Left lung (tissue), 10 donors: ENCODE measurements around the gene MTHFSD. TPM values are rescaled to one million over a fixed set of nuclear protein-coding genes. Genes with fewer than 3 reads are reported as not detected.

Experiments used
- ATAC-seq: fragments of 200-7000 bp; cut with Tn5 transposase; one replicate; pipeline ENCODE4 v1.9.1; 2020; ENCODE audit warnings: moderate library complexity
- DNase-seq, 4 donors: peaks; one replicate each; pipeline ENCODE4 v3.0.0-alpha.2; 2013 to 2020
- H3K27ac ChIP-seq, 2 donors: fragments of 200-600 bp; sonication (generic) in 1 of 2; one replicate each; pipeline versions ENCODE4 v1.5.0 to v1.8.0; 2020 to 2021
- H3K27me3 ChIP-seq, 2 donors: fragments of 200-600 bp; sonication (generic) in 1 of 2; one replicate each; pipeline versions ENCODE4 v1.5.0 to v1.8.0; 2020 to 2021
- H3K36me3 ChIP-seq, 2 donors: fragments of 200-600 bp; sonication (generic) in 1 of 2; one replicate each; pipeline versions ENCODE4 v1.5.0 to v1.8.0; 2020 to 2021
- H3K4me1 ChIP-seq, 2 donors: fragments of 200-600 bp; one replicate each; pipeline ENCODE4 v1.8.0; 2021
- H3K4me3 ChIP-seq, 2 donors: fragments of 200-600 bp; sonication (generic) in 1 of 2; one replicate each; pipeline versions ENCODE4 v1.5.0 to v1.8.0; 2020 to 2021; ENCODE audit warnings: mild to moderate bottlenecking in 1 of 2
- H3K9me3 ChIP-seq, 2 donors: fragments of 200-600 bp; sonication (generic) in 1 of 2; one replicate each; pipeline versions ENCODE4 v1.5.0 to v1.8.0; 2020 to 2021
- intact Hi-C, 2 donors: fragments of 100-400 bp; cut with DNase I; formaldehyde crosslinking; loops; one replicate each; pipeline versions ENCODE4 v1.11.2 to v1.14.2; 2022
- polyA plus RNA-seq, 6 donors: library from polyadenylated mRNA; unstranded; fragments of 120-200 nt; gene quantifications; one replicate each; pipeline ENCODE4 v1.2.1, GENCODE V29; 2013; ENCODE audit not compliant: insufficient read length in 6 of 6
- total RNA-seq, 2 donors: library from RNA; stranded (reverse); fragmentation: NEBNext Ultra II Directional; extraction: Animal tissue kit (Norgen Biotek cat#: 25700); gene quantifications; one replicate each; pipeline ENCODE4 v1.2.1, GENCODE V29; 2021
- TF ChIP-seq, protein P1 (sequence below), 2 donors: fragments of 200-600 bp; sonication (generic) in 1 of 2; IDR thresholded peaks; one replicate each; pipeline versions ENCODE4 v1.5.0 to v1.8.0; 2021; ENCODE audit warnings: antibody characterized with exemption in 2 of 2
- donor health status: DM: no; HTN: yes; CAD: no.
- donor health status: DM: no; HTN: no; CAD: no.

The MTHFSD gene
- total and polyA plus RNA-seq, 8 donors = 19.7 to 32.5 (median 28.5) TPM

DNA sequence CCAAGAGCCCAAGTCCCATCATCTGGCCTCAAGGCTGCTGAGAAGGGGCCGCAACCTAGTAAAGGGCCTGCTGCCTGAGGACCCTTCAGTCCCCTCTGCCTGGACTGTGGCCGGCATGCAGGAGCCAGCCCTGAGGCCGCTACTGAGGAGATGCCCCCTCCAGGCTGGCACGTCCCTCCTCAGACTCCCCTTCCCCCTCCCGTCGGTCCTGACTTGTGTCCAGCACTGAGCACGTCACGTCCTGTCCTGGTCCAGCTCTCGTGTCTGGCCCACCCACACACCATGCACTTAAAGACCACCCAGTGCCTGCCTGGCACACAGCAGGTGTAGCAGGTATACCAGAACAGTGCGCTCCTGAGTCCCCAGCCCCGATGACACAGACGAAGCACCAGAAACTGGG, 9.6 kb downstream of the MTHFSD start:
- no peak overlapping the region for H3K27ac ChIP-seq
- no peaks in the 10 kb centered on the region for H3K27me3 ChIP-seq
- H3K4me1 ChIP-seq = no peaks in the 10 kb centered on the region
- no peaks in the 10 kb centered on the region for H3K9me3 ChIP-seq
- DNase-seq = peak in 1 of 4 donors; percentile 46
- TF ChIP-seq, protein P1, sequence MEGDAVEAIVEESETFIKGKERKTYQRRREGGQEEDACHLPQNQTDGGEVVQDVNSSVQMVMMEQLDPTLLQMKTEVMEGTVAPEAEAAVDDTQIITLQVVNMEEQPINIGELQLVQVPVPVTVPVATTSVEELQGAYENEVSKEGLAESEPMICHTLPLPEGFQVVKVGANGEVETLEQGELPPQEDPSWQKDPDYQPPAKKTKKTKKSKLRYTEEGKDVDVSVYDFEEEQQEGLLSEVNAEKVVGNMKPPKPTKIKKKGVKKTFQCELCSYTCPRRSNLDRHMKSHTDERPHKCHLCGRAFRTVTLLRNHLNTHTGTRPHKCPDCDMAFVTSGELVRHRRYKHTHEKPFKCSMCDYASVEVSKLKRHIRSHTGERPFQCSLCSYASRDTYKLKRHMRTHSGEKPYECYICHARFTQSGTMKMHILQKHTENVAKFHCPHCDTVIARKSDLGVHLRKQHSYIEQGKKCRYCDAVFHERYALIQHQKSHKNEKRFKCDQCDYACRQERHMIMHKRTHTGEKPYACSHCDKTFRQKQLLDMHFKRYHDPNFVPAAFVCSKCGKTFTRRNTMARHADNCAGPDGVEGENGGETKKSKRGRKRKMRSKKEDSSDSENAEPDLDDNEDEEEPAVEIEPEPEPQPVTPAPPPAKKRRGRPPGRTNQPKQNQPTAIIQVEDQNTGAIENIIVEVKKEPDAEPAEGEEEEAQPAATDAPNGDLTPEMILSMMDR (IDR thresholded peaks at IDR 0.05) = no peak
- ATAC-seq = no peak
- H3K36me3 ChIP-seq = peaks cover 0 to 88% of the 10 kb centered on the region in 2 donors
- intact Hi-C loops = no loop called here
- H3K4me3 ChIP-seq = no peak overlapping the region

DNA sequence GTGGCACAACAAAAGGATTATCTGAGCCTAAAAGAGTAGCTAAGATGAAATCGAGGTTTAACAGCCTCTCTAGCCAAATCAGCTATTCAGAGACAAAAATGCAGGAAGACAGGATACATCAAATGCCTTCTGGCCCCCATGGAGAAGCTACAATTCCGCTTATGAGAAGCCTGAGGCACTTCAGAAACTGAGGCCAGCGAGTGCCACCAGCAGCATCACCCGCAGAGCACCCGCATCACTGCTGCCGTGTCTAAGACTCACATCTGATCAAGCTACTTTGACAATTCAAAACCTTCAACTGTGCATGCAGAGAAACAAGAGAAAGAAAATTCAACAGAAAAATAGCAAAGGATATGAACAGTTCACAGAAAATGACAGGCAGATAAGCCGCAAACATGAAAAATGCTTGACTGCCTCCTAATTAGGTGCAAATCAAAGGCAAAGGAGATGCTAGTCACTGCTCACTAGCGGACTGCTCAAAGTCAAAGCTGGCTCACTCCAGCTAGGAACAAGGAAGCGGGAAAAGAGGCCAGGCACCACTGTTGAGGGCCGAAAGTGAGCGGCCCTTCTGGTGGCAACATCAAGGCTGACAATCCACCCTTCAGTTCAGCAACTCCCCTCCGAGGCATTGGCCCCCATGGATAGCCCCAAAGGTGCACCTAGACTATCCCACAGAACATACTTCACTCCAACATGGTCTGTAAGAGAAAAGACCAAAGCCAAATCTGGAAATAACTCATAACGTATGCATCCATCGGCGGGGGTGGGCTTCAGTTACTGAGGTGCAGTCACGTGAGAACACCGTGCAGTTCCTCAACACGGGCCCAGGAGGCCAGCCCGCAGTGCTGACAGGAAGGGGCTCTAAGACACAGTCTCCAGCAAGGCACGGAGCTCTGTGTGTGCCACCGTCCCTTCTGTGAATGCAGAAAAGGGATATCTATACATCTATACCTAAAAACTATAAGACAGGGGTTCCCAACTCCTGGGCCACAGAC, 12.0 kb downstream of the MTHFSD start:
- no peaks in the 10 kb centered on the region for H3K4me1 ChIP-seq
- intact Hi-C loops = no loop called here

DNA sequence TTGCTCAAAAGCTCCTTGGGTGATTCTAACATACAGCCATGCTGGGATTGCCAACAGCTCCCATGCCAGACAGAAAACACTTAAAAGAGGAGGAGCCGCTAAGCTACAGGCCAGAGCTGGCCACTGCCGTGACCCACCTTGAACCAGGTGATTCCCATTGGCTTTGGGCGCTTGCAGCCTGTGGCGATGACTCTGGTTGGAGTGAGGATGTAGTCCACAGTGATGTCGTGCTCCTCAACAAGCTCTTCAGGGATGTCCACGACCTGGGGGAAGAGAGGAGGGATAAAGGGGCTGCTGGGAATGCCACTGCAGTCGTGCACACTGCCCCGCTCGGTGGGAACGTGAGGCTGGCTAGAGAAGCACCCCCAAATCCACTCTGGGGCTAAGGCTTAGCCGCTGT, 13.5 kb downstream of the MTHFSD start:
- intact Hi-C loops = no loop called here
- TF ChIP-seq, protein P1 (IDR thresholded peaks at IDR 0.05) = no peak
- Histone ChIP-seq H3K27me3 (no peaks in the 10 kb centered on the region), H3K4me3 (no peak overlapping the region), H3K36me3 (peaks cover 0 to 96% of the 10 kb centered on the region in 2 donors), H3K27ac (no peak overlapping the region), H3K4me1 (no peaks in the 10 kb centered on the region), H3K9me3 (no peaks in the 10 kb centered on the region)
- ATAC-seq = no peak
- peak in 1 of 4 donors; percentile 52 for DNase-seq

More for the DNA sequence above, 12.0 kb downstream of the MTHFSD start:
- Histone ChIP-seq H3K36me3 (peaks cover 0 to 96% of the 10 kb centered on the region in 2 donors), H3K27me3 (no peaks in the 10 kb centered on the region), H3K4me3 (no peak overlapping the region), H3K9me3 (no peaks in the 10 kb centered on the region), H3K27ac (no peak overlapping the region)
- TF ChIP-seq, protein P1 (IDR thresholded peaks at IDR 0.05) = no peak
- ATAC-seq (no peak), DNase-seq (peak in 1 of 4 donors; percentile 34)

DNA sequence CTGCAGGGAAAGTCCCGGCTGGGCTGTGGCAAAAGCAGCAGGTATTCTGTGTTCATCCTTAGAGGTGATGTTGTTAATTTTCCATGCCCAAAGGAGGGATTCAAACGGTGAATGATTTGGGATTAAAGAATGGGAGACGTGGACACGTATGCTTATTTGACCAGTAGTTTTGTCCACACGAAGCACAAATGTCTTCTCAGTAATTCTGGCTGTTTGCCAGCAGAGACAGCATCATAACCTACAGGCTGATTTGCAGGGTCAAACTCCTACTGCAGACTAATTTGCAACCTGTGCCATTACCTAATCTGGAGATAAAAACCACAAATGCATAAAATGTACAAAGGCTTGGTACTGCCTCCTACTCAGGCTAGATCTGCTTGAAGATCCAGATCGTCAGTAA, 14.1 kb downstream of the MTHFSD start:
- Histone ChIP-seq H3K4me1 (no peaks in the 10 kb centered on the region), H3K27me3 (no peaks in the 10 kb centered on the region), H3K4me3 (no peak overlapping the region), H3K27ac (no peak overlapping the region), H3K9me3 (no peaks in the 10 kb centered on the region), H3K36me3 (peaks cover 0 to 95% of the 10 kb centered on the region in 2 donors)
- DNase-seq (no peak), ATAC-seq (no peak)
- TF ChIP-seq, protein P1 (IDR thresholded peaks at IDR 0.05) = no peak
- intact Hi-C loops = no loop called here

DNA sequence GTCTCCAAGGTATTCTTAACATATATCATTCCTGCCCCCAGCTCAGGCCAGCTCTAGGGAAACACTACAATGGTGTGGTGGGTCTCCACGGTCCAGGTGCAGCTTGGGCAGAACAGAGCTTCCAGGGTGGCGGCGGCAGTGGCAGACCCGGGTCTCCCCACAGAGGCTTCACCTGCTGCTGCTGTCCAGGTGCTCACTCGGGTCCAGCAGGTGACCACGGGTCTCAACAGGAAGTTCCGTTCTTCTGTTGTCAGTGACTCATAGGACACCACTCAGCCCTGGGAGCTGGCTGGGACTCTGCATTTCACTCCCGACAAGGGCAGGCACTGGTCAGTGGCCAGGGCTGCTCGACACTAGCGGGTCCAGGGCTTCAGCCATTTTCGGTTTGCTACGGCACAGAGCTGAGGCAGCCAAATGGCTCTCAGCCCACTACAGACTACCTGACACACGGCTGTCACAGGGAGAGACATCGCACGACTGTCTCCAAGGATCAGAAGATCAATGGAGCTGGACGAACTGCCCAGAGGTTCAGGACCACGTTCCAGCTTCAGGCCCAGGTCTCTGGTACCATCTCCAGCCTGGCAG, 16.7 kb downstream of the MTHFSD start:
- intact Hi-C loops = no loop called here
- ATAC-seq (no peak), DNase-seq (peak in 1 of 4 donors; percentile 64)
- no peak overlapping the region for H3K27ac ChIP-seq
- H3K27me3 ChIP-seq = no peaks in the 10 kb centered on the region
- TF ChIP-seq, protein P1 (IDR thresholded peaks at IDR 0.05) = no peak
- H3K4me3 ChIP-seq = no peak overlapping the region
- no peaks in the 10 kb centered on the region for H3K4me1 ChIP-seq
- no peaks in the 10 kb centered on the region for H3K9me3 ChIP-seq
- H3K36me3 ChIP-seq = peaks cover 0 to 80% of the 10 kb centered on the region in 2 donors
